H1 (cell line): ENCODE measurements around the gene TMEM258. TPM values are rescaled to one million over a fixed set of nuclear protein-coding genes. Genes with fewer than 3 reads are reported as not detected.

ENCODE experiments used
- ASH2L ChIP-seq: fragments of 200-600, 300-600 bp; sonication (generic); IDR thresholded peaks from one replicate; pipeline ENCODE4 v1.7.1; 2017; ENCODE audit warnings: low read length
- CHD1 ChIP-seq: IDR thresholded peaks from 2 replicates; pipeline ENCODE4 v1.6.1; 2012; ENCODE audit warnings: low read depth, low read length, improper control_type of control experiment
- CREB1 ChIP-seq: IDR thresholded peaks from 2 replicates; pipeline ENCODE4 v1.6.1; 2012; ENCODE audit warnings: inconsistent platforms
- CTBP2 ChIP-seq: IDR thresholded peaks from 2 replicates; pipeline ENCODE4 v1.7.0; 2011; ENCODE audit warnings: borderline replicate concordance, mild to moderate bottlenecking, moderate library complexity, mixed read lengths, low read length; ENCODE audit not compliant: insufficient read depth, insufficient read length
- HDAC2 ChIP-seq, 2 experiments: fragments of 300-600 bp in 1 of 2; sonication (generic) in 1 of 2; IDR thresholded peaks; 2 replicates each; pipeline ENCODE4 v1.6.1; 2011 to 2012; ENCODE audit warnings: low read depth in 2 of 2, low read length in 2 of 2, mild to moderate bottlenecking in 2 of 2, moderate library complexity in 2 of 2, borderline replicate concordance in 1 of 2, inconsistent platforms in 1 of 2
- POLR2A ChIP-seq, 2 experiments: IDR thresholded peaks; 1 replicate in 1 of 2; 2 replicates in 1 of 2; pipeline ENCODE4 v1.6.1; 2011; ENCODE audit warnings: low read depth in 2 of 2, low read length in 2 of 2, mild to moderate bottlenecking in 2 of 2; ENCODE audit errors: control extremely low read depth in 1 of 2
- RBBP5 ChIP-seq: IDR thresholded peaks from 2 replicates; pipeline ENCODE4 v1.7.1; 2012; ENCODE audit warnings: low read depth, mild to moderate bottlenecking, inconsistent platforms, low read length, moderate library complexity, borderline replicate concordance
- RNF2 ChIP-seq: fragments of 200-900, 300-1000 bp; sonication (generic); IDR thresholded peaks from 2 replicates; pipeline ENCODE4 v1.7.1; 2016; ENCODE audit warnings: borderline replicate concordance, low read depth, mild to moderate bottlenecking, antibody characterized with exemption, low read length; ENCODE audit not compliant: poor library complexity, severe bottlenecking; ENCODE audit errors: missing control alignments
- SRF ChIP-seq: IDR thresholded peaks from 2 replicates; pipeline ENCODE4 v1.6.1; 2011; ENCODE audit warnings: mild to moderate bottlenecking, low read depth, low read length, moderate library complexity
- TAF1 ChIP-seq: IDR thresholded peaks from 2 replicates; pipeline ENCODE4 v1.6.1; 2011; ENCODE audit warnings: mild to moderate bottlenecking, low read depth, low read length
- TAF7 ChIP-seq: optimal IDR thresholded peaks from 2 replicates; pipeline ENCODE3; 2011; ENCODE audit warnings: low read depth, mild to moderate bottlenecking, inconsistent platforms, low read length, moderate library complexity, borderline replicate concordance
- TBP ChIP-seq: IDR thresholded peaks from 2 replicates; pipeline ENCODE4 v1.6.1; 2011; ENCODE audit warnings: low read depth, low read length, improper control_type of control experiment
- polyA plus RNA-seq, 7 experiments: library from polyadenylated mRNA; depleted of rRNA in 3 of 7; stranded (reverse) in 5 of 7; unstranded in 2 of 7; fragments of >200 nt in 5 of 7; fragments of 200-250 nt in 2 of 7; gene quantifications; 1 replicate in 5 of 7; 2 replicates in 1 of 7; 4 replicates in 1 of 7; pipeline versions ENCODE4 v1.2.1 to v1.2.3, GENCODE V29; 2011 to 2013; ENCODE audit warnings: missing spikeins in 2 of 7, mixed read lengths in 2 of 7
- total RNA-seq: library from RNA; stranded (reverse); fragmentation: NEBNext Ultra II Directional; extraction: Animal tissue kit (Norgen Biotek cat#: 25700); gene quantifications from 2 replicates; pipeline ENCODE4 v1.2.1, GENCODE V29; 2021
- TF ChIP-seq, protein P1 (sequence below): IDR thresholded peaks from 2 replicates; pipeline ENCODE4 v1.6.1; 2012; ENCODE audit warnings: inconsistent platforms

TMEM258 gene
- total and polyA plus RNA-seq, 2 of the 8 experiments (the other 6 are each of a cell fraction or from before 2014, with no cell fraction given): 186 to 759 TPM

DNA sequence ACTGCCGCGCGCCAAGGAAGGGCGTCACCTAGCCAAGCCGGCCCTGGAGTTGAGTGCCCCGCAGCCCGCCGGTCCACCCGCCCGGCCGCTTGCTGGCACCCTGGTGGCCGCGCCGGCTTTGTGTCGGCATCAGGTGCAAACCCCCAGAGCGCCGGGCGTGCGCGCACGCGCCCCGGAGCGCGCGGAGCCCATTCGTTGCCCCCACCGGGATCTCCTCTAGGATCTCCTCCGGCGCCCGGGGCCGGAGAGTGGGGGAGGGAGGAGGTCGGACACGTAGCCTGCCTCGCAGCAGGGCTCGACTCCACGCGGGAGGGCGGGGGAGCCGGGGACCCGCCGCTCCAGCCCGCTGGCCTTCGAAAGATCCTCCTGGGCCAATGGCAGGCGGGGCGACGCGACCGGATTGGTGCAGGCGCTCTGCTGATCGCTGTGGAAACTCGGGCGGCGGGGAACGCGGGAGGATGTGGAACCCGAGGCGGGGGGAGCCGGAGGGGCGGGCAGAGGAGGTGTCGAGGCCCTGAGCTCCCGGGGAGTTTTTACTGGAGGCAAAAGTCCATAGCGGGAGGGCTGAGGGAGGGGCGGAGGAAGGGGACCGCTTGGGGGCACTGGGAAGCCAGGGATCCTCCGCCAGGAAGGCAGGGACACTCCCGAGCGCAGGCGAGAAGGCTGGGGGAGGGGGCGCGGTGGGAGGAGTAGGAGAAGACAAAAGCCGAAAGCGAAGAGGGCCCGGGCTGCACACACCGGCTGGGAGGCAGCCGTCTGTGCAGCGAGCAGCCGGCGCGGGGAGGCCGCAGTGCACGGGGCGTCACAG lies 35.4 kb upstream of the TMEM258 start, which contains the start of gene FADS2 (continued):
- TF ChIP-seq TAF7 (peak; percentile 75), SRF (no peak), TAF1 (peak; percentile 68; the same call in 1 of the 2 replicates), CHD1 (no peak), CREB1 (no peak; the same call in 1 of the 2 replicates), TBP (peak; percentile 60; the same call in 1 of the 2 replicates), POLR2A (IDR thresholded peaks at IDR 0.05; ENCODE audit: control extremely low read depth in 1 of 2, low read depth in 2 of 2, low read length in 2 of 2) (peak; percentile 78 to 87; a peak in 2 of 3 replicates), RBBP5 (no peak; the same call in 1 of the 2 replicates), CTBP2 (peak; percentile 20), RNF2 (no peak), HDAC2 (IDR thresholded peaks at IDR 0.05; ENCODE audit: borderline replicate concordance in 1 of 2, low read depth in 2 of 2, low read length in 2 of 2) (0 out of 4 replicates have a peak, but pooled peaks of 1 of the 2 experiments have one; percentile 72), ASH2L (peak; percentile 81)
- TF ChIP-seq, protein P1, sequence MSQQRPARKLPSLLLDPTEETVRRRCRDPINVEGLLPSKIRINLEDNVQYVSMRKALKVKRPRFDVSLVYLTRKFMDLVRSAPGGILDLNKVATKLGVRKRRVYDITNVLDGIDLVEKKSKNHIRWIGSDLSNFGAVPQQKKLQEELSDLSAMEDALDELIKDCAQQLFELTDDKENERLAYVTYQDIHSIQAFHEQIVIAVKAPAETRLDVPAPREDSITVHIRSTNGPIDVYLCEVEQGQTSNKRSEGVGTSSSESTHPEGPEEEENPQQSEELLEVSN: peak; percentile 70
